C4-2B (cell line): ENCODE data around the gene VWC2L.

ENCODE experiments used
- CTCF ChIP-seq: fragments of 450-650 bp; conservative IDR thresholded peaks from 2 replicates; pipeline ENCODE4 v1.5.1; 2017; ENCODE audit warnings: mild to moderate bottlenecking
- ZFX ChIP-seq: fragments of 450-650 bp; IDR thresholded peaks from 2 replicates; pipeline ENCODE4 v1.6.1; 2017

DNA sequence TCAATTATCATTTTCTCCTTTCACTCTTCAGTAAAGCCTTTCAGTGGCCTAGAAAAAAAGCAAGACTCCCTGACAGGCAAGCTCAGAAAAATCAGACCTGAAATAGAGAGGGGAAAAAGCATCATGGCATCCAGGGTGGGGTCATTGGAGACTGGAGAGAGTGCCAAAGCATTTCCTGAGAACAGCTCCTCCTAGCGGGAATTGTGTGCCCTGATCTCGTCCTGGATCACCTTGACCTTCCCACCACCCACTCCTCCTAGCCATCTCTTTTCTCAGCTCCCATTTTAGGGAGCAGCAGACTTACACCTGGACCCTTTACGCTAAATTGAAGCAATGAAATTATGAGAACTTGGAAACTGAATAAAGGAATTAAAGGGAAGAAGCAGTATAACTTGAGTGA is 176.6 kb downstream of the VWC2L start:
- peak; percentile 42 for TF ChIP-seq CTCF
- no peak for TF ChIP-seq ZFX
